HG02759 (cell line): ENCODE data around the gene SLIT3.
"Not testable (repeated sequence)": the region's sequence is repeated elsewhere in the genome, so short reads cannot be mapped to it uniquely, and the experiment has no call there.

ENCODE experiments used
- ATAC-seq: cut with Tn5 transposase; IDR thresholded peaks from one replicate; pipeline ENCODE4 v1.9.1; 2021; ENCODE audit warnings: mild to moderate bottlenecking, moderate library complexity; ENCODE audit not compliant: unreplicated experiment

SLIT3 gene

GRCh38 chr5:168753691-168754254 is 547.2 kb downstream of the SLIT3 start:
- ATAC-seq: no peak

- no peak for ATAC-seq
Observed at GRCh38 chr5:168752416-168753190, 548.3 kb downstream of the SLIT3 start.

DNA sequence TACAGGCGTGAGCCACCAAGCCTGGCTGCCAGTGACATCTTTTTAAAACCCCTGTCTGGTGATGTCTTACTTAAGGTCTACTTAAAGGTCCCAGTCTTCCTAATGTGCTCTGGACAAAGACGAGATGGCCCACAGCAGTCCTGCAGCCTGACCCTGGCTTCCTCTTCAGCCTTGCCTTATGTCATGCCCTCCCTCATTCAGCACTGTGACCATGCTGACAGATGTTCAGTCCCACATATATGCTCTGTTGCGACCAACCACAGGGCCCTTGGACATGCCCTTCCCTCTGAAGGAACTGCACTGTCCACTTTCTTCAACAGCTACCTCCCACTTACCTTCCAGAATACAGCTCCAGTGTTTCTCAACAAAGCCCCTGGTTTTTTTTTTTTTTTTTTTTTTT is 548.9 kb downstream of the SLIT3 start:
- ATAC-seq: no peak

GRCh38 chr5:168750926-168751325 is 550.0 kb downstream of the SLIT3 start:
- ATAC-seq: no peak

DNA sequence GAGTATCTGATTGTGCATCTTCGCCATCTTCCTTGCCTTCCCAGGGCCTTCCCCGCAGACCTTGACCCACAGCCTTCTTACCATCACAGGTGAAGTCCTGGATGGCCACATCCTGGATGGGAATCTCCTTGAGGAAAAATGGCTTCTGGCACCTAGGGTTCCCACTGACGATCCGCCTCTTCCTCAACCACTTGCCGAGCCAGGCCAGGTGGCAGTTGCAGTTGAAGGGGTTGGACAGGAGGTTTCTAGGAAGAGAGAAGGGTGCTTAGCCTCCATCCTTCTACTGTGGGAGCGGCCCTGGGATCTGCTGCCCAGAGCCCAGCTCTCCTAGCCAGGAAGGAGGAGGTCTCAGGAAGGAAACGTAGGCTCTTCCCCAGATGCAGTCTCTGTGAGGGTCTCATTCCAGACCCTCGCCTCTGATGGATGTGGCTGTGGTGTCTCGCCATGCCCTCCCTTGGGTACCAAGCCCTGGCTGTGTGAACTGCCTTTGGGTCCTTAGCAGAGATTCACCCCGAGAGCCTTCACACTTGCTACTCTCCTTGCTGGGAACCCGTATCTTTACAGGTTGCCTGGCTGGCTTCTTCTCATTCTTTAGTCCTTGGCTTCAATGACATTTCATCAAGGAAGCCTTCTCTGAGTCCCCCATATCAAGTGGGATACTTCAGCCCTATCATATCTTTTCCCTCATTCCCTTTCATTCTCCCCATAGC is 551.4 kb downstream of the SLIT3 start:
- ATAC-seq: no peak

GRCh38 chr5:168747987-168748777 is 552.8 kb downstream of the SLIT3 start:
- peak; percentile 85 for ATAC-seq

DNA sequence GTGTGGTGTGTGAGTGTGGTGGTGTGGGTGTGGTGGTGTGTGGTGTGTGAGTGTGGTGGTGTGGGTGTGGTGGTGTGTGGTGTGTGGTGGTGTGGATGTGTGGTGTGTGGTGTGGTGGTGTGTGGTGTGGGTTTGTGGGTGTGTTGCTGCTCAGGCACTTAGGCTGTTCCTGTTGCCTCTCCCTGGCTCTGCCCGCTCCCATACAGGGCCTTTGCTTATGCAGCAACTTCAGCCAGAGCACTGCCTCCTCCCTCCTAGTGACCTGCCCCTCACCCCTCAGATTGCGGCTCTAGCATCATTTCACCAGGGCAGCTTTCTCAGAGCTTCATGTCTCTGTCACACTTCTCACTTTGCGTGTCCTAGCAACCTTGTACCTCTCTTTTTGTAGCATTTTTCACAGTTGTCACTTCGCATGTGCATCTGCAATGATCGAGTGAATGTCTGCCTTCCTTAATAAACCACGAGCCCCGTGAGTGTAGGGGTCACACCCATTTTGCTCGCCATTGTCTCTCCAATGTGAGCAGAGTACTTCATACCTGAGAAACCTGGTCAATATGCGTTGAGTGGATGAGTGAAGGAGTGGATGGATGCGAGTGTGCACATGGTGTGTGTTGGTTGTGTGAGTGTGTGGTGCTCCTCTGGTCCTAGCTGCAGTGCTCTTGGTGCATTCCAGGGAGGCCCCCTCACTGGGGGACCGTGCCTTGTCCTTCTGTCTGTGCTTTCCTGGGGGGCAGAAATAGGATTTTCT is 553.9 kb downstream of the SLIT3 start:
- ATAC-seq: no peak

GRCh38 chr5:168746126-168746892 is 554.6 kb downstream of the SLIT3 start:
- not testable (repeated sequence) for ATAC-seq

- ATAC-seq: no peak
Observed at GRCh38 chr5:168743617-168744016, 557.3 kb downstream of the SLIT3 start.

- not testable (repeated sequence) for ATAC-seq
Observed at GRCh38 chr5:168742311-168742710, 558.6 kb downstream of the SLIT3 start.

DNA sequence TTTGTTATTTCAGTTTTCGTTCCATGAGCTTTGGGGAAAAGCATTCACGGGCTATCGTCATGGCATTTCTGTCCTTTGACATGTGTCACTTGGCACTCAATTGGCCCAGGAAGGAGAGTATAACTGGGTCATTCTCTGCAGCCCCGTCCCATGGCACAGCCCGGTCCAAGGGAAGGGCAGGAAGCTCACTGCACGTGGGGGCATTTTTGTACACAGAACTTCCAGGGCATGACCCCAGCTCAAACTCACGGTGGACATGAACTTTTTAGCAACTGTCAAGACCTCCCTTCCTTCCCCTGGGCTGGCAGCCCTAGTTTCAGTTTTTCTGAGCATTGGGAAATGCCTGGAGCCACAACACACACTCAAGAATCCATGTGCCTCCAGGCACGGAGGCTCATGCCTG is 560.1 kb downstream of the SLIT3 start:
- ATAC-seq: no peak

DNA sequence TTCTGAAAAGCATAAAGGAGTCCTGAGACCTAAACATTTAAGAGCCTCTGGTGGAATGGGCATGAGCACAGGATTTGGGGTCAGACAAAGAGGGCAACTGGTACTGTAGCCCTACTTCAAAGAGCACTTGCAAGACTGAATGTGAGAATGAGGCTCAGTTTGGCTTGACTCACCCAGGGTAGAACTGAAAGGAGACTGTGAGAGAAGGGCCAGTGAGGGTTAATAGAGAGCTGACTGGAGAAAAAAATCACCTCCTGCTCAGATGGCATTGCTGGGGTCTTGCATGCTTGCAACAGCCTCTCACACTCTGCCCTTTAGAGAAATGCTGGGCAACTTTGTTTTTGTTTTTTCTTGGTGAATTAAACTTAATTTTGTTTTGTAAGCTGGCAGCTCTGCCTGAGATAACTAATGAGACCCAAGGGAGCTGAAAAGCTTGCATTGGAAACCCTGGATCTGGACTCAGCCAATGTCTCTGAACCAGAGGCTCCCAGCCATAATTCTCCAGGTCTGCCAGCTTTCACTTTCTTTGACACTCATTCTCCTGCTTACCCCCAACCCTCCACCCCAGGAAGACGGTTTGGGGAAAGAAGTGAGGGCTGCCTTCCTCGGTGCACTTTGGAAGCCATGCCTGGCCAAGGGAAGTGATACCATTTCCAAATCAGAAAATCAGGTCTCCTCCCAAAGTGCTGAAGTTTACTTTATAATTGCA is 560.7 kb downstream of the SLIT3 start:
- no peak for ATAC-seq

DNA sequence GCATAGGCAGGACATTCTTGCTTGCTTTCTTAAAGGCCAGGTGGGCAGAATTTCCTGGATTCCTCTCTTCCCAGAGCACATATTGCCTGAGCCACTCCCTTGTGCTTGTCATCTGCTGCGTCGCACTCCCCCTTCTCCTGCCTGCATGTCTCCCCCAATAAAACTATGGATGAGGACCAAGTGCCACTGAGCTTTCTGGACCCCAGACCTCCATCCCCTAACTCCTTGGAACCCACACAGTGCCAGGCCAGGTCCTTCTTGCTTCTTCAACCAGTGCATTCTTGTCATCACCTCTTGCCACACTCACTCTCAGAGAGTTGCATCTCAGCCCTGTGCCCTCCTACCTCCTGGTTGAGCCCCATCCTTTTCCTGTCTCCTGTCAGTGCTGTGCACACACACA is 563.9 kb downstream of the SLIT3 start:
- ATAC-seq: no peak

- no peak for ATAC-seq
Observed at GRCh38 chr5:168736281-168736831, 564.6 kb downstream of the SLIT3 start.

- ATAC-seq: peak; percentile 96
Observed at GRCh38 chr5:168734620-168735300, 566.2 kb downstream of the SLIT3 start.

DNA sequence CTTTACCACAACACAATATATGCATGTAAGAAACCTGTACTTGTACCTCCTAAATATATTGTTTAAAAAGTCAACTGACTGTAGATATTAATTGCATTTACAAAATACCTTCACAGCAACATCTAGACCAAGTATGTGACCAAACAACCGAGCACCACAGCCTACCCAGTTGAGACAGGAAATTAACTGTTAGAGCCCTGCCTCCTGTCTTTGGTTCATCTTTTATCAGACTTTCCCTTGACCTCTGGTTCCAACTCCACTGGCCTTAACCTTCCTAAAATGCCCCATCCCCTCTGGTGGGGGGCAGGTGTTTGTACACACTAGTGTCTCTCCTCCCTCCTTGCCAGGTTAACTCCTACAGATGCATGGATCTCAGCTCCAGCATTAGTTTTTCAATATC is 566.8 kb downstream of the SLIT3 start:
- ATAC-seq: no peak

- no peak for ATAC-seq
Observed at GRCh38 chr5:168728546-168729211, 572.3 kb downstream of the SLIT3 start.

GRCh38 chr5:168727547-168727946 is 573.4 kb downstream of the SLIT3 start:
- ATAC-seq: no peak
